ENCODE data around the gene KCNIP3. TPM values are rescaled to one million over a fixed set of nuclear protein-coding genes. Genes with fewer than 3 reads are reported as not detected.

The KCNIP3 gene
- total RNA-seq, 2 experiments from 2014 or later: not detected

DNA sequence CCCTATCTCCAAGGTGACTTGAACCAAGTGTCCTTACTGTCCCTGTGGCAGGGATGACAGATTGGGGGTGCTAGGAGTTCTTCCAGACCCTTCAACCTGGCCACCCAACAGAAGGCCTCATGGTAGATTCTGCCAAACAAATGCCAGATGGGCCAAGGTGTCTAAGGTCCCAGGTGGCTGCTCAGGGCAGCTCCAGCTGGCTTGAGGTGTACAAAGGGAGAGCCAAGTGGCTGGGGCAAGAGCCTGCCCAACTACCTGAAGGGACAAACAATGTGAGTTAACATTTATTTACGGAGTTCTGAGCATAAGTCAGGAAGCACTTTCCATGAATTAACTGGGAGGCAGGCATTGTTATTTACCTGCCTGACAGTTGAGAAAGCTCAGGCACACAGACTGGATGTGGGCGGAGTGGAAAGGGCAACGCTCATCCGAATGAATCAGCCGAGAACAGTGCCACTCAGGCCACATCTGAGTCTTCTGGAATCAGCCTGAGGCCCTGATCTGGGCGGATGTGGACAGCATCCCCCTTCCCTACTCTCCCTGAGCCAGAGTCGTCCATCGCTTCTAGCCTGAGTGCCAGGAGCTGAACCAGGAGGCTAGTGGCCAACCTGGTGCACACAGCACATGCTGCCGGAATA lies 4.4 kb upstream of the KCNIP3 start:
- CTCF ChIA-PET: no interaction called here
- POLR2A ChIA-PET: no interaction called here

DNA sequence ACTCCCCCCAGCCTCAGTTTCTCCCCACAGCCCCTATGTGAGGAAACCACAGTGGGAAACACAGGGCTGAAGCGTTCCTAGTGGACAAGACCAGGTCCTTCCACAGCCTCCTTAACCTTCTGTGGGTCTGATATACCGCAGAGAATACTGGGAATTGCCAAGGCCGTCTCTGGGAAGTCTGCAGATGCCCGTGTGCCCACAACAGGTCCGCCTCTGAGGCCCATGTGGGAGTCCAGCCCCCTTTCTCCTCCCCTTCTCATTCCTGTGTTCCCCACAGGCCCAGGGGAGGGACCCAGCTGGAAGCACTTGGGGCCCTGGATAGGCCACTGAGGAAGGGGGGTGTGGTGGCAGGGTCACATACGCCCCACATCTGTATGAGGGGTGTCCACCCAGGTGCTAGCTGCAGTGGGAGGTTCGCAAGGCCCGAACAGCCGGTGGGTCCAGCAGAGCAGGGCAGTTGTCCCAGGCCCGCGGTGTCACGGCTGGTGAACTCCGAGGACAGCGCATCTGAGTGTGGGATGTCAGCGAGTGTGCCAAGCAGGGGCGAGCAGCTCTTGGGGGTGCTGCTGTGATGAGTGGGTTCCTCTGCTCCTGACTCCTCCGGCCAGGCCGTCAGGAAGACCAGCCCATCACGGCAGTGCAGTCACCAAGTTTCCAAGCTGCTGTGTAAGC lies 2.4 kb upstream of the KCNIP3 start:
- POLR2A ChIA-PET: no interaction called here
- CTCF ChIA-PET: no interaction called here

DNA sequence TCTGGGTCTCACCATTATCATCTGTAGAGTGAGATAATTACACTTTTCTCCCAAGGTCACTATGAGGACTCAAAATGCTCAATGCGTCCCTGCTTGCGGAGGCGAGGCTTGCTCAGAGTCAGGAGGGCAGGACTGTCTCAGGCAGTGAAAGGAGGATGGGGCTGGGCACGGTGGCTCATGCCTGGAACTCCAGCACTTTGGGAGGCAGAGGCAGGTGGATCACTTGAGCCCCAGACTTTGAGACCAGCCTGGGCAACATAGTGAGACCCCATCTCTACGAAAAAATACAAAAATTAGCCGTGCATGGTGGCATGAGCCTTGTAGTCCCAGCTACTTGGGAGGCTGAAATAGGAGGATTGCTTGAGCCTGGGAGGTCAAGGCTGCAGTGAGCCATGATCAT lies 1.8 kb upstream of the KCNIP3 start:
- POLR2A ChIA-PET: no interaction called here
- CTCF ChIA-PET: no interaction called here

DNA sequence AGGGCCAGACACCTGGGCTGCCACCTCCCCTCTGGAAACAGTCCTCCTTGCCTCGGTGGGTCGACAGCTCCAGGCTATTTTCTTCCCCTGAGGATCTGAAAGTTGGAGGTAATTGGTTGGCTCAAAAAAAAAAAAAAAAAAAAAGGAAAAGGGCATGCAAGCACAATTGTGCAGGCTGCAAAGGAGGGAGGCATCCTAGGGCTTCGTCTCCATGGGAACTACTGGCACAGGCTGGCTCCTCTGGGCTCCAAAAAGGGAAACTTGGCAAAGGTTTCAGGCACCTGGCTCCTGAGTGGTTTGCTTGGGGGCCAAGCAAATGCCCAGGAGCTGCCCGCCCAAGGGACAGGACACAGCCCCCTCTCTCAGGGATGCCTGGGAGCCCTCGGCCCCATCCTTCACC lies 1.1 kb upstream of the KCNIP3 start:
- POLR2A ChIA-PET: no interaction called here

DNA sequence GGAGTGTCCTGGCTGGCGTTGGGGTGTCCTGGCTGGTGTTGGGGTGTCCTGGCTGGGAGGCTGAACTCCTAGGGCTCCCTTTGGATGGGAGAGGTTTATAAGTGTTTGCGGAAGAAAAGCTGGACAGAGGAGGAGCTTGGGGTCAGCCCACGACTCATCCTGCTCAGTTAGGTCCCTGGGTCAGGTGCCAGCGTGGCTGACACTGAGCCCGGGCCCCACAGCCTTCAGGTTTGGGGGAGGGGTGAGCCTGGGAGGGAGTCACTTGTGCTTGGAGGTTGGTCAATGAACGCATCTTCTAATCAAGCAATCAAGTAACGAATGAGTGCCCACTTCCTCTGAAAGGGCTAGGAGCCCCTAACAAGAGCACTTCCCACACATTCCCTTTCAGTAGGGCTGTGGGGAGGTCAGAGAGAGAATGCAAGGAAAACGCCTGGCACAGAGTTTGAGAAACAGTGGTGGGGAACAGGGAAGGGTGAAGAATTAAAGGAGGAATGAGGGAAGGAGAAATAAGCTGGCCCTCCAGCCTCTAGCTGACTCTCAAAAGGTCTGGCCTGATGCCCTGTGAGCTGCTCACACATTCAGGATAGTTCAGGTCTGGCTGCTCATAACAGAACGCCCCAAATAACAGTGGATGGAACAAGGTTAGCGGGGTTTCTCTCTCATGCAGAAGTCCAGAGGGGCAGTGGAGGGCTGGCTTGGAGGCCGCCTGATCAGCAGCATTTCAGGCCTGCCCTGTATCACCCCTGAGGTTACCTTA lies 670 bp downstream of the KCNIP3 start:
- POLR2A ChIA-PET: no interaction called here
- CTCF ChIA-PET: no interaction called here

More for the DNA sequence above, 1.1 kb upstream of the KCNIP3 start:
- CTCF ChIA-PET: no interaction called here

DNA sequence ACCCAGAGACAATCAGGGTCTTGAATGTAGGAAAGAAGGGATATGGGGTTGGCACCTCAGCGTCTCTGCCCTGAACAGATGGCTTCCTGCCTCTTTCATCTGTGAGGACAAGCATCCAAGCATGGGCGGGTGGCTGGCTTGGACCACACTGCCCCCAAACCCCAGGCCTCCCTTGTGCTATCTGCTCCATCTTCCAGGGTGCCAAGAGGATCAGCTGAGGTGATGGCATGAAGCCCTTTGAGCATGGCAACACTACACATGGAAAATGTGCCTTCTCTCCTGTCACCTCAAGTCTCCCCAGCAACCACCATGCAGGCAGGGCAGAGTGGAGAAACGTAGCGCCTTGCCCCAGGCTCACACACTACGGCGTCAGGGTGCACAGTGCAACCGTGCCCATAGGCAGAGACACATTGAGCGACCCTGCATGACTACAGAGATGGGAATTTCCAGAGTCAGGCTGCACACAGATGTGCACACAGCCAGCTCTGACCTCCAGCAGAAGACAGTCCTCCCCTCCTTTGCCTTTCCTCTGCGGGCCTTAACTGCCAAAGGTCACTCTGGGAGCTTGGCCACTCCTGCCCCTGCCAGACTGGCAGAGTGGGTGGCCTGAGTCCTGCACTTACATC lies 1.5 kb downstream of the KCNIP3 start:
- ChIA-PET CTCF (no interaction called here), POLR2A (no interaction called here)

DNA sequence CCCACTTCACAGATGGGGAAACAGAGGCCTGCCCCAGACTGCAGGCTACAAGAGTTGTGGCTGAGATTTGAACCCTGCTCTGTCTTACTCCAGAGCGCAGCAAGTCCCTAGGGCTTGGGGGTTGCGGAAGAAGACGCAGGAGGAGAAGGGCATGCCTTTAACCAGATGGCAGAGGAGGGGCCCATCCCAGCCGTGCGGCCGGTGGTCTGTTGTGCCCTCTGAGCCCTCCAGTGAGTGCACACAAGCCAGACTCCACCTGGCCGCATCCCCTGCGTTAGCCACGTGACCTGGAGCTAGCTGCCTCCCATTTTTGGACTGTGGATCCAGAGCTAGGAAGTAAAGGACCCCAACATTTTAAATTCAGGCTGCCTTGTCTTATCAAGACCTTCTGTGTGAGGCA lies 2.8 kb downstream of the KCNIP3 start:
- ChIA-PET POLR2A (no interaction called here), CTCF (no interaction called here)

DNA sequence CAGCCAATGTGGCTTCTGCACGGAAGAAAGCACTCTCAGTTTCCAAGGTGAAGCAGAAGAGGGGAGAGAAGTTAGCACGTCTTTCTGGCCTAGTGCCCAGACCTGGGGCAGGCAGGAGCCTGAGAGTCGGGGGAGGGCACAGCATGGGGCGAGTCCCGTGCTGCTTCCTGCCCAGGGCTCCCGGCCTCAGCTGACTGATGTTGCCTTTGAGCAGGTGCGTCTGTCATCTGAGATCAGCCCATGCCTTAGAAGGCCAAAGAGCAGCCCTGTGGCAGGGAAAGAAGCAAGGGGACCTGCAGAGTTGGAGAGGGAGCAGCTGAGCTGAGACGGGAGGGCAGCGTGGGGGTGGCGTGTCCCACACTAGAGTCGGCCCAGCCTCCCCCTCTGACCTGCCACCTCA lies 3.3 kb downstream of the KCNIP3 start:
- ChIA-PET CTCF (no interaction called here), POLR2A (no interaction called here)

DNA sequence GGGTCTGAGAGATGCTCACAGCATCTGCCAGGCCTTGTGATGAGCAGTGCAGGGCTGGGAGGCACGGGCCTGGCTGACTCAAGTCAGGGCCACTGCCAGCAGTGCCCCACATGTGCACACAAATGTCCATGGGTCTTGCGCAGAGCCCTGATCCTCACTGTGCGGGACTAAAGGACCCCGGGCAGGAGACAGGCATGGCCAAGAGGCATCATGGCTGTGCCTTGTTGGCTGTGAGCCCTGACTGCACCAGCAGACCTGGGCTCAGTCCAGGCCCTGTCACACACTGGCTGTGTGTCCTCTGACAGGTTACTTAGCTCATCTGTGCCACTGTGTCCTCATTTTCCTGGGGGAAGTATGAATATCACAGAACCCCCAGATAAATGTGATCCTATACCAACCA lies 4.0 kb downstream of the KCNIP3 start:
- POLR2A ChIA-PET: no interaction called here
- CTCF ChIA-PET: no interaction called here

DNA sequence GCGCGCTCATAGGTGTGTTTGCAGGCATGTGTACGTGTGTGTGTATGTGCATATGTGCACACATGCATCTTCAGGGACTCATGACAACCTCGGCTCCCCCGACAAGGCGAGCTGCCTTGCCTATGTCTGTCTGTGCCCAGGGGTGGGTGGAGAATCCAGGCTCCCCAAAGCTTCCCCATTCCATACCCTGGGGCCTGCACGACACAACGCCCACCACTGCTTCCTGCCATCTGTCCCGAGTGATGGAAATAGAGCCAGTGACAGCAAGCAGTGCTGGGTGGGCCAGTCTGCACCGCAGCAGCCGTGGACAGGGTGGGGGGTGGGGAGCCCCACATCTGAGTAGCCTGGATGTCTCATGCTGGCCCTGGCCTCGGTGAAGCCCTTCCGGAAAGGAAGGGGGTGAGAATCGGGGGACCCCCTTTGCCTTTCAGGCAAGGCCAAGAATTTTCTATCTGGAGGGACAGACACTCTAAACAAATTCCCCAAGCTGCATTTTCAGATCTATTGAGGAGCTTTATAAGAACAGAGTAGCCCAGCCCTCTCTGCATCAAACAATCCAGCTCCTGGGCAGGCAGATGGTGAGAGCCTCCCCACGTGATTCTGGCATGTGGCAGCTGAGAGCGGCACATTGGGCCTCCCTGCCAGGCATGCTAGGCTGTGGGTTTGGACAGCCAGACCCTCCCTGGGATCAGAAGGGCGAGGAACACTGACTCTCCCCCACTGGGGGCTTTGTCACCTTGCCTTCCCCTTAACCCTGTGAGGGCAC lies 4.9 kb downstream of the KCNIP3 start:
- ChIA-PET CTCF (no interaction called here), POLR2A (no interaction called here)

DNA sequence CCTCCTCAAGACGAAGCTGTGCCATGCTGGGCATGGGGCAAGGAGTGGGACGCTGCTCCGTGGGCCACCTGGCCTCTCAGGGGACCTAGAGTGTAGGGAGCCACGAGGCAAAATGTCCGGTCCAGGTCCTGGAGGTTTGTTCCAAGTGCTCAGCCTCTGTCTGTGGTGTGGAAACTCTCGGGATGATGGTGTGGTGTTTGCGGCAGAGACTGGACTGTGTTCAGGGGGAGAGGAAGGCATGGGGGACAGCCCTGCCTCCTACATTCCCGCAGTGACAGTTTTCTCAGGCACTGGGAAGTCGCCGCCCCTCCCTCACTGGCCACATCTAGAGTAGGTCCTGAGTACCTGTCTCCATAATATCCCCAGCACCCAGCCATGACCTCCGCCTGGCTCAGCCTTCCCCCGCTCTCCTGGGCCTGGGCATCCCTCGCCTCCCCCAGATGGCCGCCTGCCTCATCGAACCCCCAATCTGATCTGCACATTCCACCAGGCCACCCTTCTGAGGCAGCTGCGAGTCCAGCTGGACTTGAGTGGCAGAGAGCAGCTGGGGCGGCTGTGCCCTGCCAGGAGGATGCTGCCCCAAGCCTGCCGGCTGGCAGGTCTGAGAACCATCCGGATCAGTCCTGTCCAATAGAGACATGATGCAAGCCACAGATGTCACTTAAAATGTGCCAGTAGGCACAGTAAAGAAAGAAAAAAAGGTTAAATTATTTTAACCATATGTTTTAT lies 6.2 kb downstream of the KCNIP3 start:
- CTCF ChIA-PET: no interaction called here
- POLR2A ChIA-PET: no interaction called here

DNA sequence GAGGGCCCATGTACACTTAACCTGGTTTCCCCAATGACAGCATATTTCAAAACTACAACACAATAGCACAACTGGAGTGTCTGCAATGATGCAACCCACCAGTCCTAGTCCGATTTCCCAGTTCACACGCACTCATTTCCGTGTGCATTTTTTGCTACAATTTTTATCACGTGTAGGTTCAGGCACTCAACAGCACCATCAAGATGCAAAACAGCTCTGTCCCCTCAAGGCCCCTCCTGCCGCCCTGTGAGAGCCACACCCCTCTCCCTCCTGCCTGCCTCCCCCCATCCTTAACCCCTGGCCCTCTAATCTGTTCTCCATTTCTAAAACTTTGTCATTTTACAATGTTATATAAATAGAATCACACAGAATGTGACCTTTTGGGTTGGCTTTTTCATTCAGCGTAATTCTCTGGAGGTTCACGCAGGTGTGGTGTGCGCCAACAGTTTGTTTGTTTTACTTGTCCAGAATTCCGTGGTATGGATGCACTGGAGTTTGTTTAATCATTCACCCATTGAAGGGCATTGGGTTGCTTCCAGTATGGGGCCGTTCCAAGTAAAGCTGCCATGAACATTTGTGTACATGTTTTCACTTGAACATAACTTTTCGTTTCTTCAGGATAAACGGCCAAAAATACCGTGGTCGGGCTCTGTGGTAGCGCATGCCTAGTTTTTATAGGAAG lies 8.4 kb downstream of the KCNIP3 start:
- CTCF ChIA-PET: no interaction called here
- POLR2A ChIA-PET: no interaction called here

DNA sequence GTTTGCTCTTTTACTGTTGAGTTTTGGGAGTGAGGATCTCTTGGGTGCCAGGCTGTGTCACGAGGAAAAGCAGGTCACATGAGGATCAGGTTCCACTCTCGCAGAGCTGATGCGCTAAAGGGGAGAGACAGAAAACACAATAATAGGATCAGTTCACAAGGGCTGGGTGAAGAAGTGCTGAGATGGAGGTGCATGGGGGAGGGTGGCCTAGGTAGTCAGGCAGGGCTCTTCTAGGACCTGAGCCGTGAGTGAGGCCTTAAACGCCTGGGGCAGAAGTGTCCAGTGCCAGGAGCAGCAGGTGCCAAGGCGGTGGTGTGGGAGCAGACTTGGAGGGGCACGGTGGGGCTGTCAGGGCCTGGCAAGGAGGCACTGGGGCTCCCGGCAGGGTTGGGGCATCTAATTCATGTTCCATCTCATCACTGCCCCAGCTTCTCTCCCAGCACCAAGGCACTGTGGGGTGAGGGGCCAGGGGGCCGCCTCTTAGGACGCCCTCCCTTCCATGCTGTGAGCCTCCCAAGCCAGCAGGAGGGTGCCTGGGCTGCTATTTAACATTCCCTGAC lies 9.3 kb downstream of the KCNIP3 start:
- POLR2A ChIA-PET: no interaction called here
- CTCF ChIA-PET: no interaction called here

DNA sequence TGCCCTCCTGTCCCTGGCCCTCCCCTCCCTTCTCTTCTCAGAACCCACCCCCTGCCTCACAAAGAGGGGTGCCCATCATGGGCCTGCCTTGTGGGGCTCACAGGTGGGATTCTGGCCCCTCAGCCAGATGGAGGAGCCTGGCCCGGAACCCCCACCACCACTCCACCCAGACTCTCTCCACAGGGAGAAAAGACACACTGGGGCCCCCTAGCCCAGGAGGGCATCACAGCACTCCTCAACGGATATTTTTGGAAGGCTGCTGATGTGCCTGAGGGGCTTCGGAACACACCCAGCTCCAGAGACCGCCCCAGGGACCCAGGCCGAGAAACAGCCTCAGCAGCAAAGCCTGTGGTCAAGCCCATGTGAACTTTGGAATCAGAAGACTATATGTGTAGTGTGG lies 9.9 kb downstream of the KCNIP3 start:
- ChIA-PET CTCF (no interaction called here), POLR2A (no interaction called here)

DNA sequence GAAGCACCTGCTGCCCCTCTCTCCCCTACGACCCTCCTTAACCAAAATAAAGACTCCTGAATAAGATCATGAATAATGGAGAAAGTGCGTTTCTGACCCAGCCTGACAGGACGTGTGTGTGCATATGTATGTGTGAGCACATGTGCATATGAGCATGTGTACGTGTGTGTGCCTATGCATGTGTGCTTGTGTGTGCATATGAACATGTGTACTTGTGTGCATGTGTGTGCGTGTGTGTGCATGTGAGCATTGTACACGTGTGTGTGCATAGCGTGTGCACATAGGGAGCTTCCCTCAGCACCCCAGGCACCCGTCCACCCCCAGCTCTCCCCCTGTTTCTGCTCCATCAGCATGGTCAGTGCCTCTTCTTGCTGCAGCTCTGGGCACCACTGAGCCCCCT lies 10.7 kb downstream of the KCNIP3 start:
- CTCF ChIA-PET: no interaction called here
- POLR2A ChIA-PET: no interaction called here

DNA sequence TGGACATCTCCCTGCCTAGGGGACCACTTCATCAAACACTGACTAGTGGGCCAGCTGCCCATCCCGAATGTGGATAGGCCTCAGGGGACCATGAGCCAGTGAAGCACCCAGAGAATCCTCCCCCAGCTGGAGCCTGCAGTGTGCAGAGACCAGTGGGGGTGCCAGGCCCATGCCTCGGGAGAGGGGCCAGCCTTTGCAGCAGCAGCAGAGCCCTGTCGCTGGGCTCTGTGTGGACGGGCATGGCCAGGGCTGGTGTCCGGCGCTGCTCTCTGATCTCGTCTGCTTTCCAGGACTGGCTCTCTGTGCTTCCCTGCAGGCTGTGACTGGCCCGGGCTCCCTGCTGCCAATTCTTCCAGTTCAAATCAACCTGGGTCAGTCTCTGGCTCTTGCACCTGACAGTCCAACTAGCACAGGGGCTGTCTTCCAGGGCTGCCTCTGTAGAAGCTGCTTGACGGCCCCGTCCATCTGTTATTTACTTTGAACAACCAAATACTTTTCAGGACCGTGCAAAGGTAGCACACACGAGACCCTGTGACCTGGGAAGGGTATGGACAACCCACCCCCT lies 11.4 kb downstream of the KCNIP3 start:
- ChIA-PET CTCF (no interaction called here), POLR2A (no interaction called here)

DNA sequence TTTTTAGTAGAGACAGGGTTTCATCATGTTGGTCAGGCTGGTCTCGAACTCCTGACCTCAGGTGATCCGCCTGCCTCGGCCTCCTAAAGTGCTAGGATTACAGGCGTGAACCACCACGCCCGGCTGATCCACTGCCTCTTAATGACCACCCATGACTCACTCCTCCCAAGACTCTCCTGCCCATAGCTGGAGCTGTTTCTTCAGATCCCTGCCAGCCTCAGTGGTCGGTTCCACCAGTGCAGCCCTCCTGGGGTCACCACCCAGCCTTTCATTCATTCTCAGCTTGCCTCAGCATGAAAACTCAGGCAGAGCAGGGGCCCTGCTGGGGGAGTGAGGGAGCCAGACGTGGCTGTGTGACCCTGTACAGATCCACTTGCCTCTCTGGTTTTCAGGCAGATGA lies 12.5 kb downstream of the KCNIP3 start:
- ChIA-PET CTCF (no interaction called here), POLR2A (no interaction called here)

DNA sequence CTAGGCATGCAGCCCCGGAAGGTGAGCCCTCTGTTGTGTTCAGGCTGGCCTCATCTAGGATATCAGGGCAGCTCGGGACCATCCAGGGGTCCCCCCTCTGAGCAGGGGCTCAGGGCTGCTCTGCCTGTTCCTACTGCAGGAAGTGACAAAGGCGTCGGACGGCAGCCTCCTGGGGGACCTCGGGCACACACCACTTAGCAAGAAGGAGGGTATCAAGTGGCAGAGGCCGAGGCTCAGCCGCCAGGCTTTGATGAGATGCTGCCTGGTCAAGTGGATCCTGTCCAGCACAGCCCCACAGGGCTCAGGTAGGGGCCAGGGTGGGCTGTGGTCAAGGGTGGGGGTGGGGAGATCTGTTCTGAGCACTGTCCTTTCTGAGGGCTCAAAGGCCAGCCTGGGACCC lies 13.1 kb downstream of the KCNIP3 start:
- POLR2A ChIA-PET: no interaction called here
- CTCF ChIA-PET: no interaction called here

DNA sequence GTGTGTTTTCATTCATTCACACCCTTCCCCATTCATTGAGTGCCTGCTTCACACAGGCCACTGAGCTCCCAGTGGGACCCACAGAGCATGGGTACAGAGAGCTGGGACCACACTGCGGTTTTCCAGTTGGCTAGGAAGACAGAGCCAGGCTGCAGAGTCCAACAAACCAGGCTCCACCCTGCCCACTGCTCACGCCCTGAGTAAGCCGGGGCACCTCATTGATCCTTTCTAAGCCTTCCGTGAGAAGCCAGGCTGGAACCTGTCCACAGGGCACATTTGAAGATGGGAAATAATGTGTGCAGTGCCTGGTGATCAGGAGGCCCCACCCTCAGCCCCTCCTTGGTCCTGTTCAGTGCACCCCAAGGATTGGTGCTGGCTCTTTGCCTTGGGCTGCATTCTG lies 13.5 kb downstream of the KCNIP3 start:
- ChIA-PET CTCF (no interaction called here), POLR2A (no interaction called here)

Data from activated CD8-positive, alpha-beta memory T cell treated with anti-CD3 and anti-CD28 coated beads for 36 hours (primary cell).